ENCODE results near the gene GLRX3. TPM values are rescaled to one million over a fixed set of nuclear protein-coding genes. Genes with fewer than 3 reads are reported as not detected.

The GLRX3 gene
- total and polyA plus RNA-seq, 3 experiments from 2014 or later: 78.6 to 169 (median 155) TPM

- Mint-ChIP-seq H3K4me3 (peak overlapping the region in 1 of 7 donors; percentile 48), H3K27ac (peak overlapping the region in 2 of 8 donors; percentile 10 to 13), H3K9me3 (no peaks in the 10 kb centered on the region), H3K27me3 (peaks cover 19 to 41% of the 10 kb centered on the region in 2 donors), H3K36me3 (no peaks in the 10 kb centered on the region), H3K4me1 (peaks cover 6 to 10% (median 6%) of the 10 kb centered on the region in 3 donors)
- peak; percentile 36 to 68 (median 47) for DNase-seq
- H3K27me3 ChIP-seq (ENCODE audit: insufficient read depth, low read length, poor library complexity, severe bottlenecking): peaks cover 7% of the 10 kb centered on the region
- H3K4me3 ChIP-seq (ENCODE audit: low read length): no peak overlapping the region
- POLR2A ChIA-PET: interaction anchor here (1.5 kb wide), 1 partner anchor 16 kb away, joined by 4 read pairs; the partner anchor contains the start of gene C10orf143
- H3K36me3 ChIP-seq (ENCODE audit: insufficient read depth, low read length): no peaks in the 10 kb centered on the region
- CTCF ChIA-PET: interaction anchor here (0.9 to 3.2 kb wide), 12 partner anchors 9 to 1915 kb away, joined by 3 to 34 read pairs (median 6); partner anchors contain the start of genes C10orf143 and GLRX3
- peaks cover 4% of the 10 kb centered on the region for H3K4me1 ChIP-seq (ENCODE audit: insufficient read depth, low read length)
- no peak overlapping the region for H3K27ac ChIP-seq (ENCODE audit: low read depth, low read length)
- H3K9me3 ChIP-seq (ENCODE audit: low read length): no peaks in the 10 kb centered on the region
Observed at GRCh38 chr10:130127364-130128061, 8.7 kb upstream of the GLRX3 start.

GRCh38 chr10:130128062-130128781, 8.0 kb upstream of the GLRX3 start:
- Mint-ChIP-seq H3K36me3 (no peaks in the 10 kb centered on the region), H3K4me1 (peaks cover 6 to 10% (median 6%) of the 10 kb centered on the region in 3 donors), H3K27me3 (peaks cover 20 to 41% of the 10 kb centered on the region in 2 donors), H3K9me3 (no peaks in the 10 kb centered on the region), H3K4me3 (no peak overlapping the region), H3K27ac (peak overlapping the region in 1 of 8 donors; percentile 13)
- H3K9me3 ChIP-seq (ENCODE audit: low read length): no peaks in the 10 kb centered on the region
- H3K4me1 ChIP-seq (ENCODE audit: insufficient read depth, low read length): peaks cover 4% of the 10 kb centered on the region
- DNase-seq: no peak
- POLR2A ChIA-PET: interaction anchor here (1.5 kb wide), 1 partner anchor 17 kb away, joined by 4 read pairs; the partner anchor contains the start of gene C10orf143
- no peak overlapping the region for H3K27ac ChIP-seq (ENCODE audit: low read depth, low read length)
- H3K27me3 ChIP-seq (ENCODE audit: insufficient read depth, low read length, poor library complexity, severe bottlenecking): peaks cover 7% of the 10 kb centered on the region
- no peaks in the 10 kb centered on the region for H3K36me3 ChIP-seq (ENCODE audit: insufficient read depth, low read length)
- H3K4me3 ChIP-seq (ENCODE audit: low read length): no peak overlapping the region
- CTCF ChIA-PET: interaction anchor here (0.8 to 3.2 kb wide), 11 partner anchors 8 to 1916 kb away, joined by 3 to 34 read pairs (median 6); partner anchors contain the start of genes C10orf143 and GLRX3

GRCh38 chr10:130128922-130129321, 7.3 kb upstream of the GLRX3 start:
- Histone ChIP-seq H3K9me3 (ENCODE audit: low read length) (no peaks in the 10 kb centered on the region), H3K27me3 (ENCODE audit: insufficient read depth, low read length, poor library complexity, severe bottlenecking) (peaks cover 7% of the 10 kb centered on the region), H3K4me1 (ENCODE audit: insufficient read depth, low read length) (peaks cover 4% of the 10 kb centered on the region), H3K36me3 (ENCODE audit: insufficient read depth, low read length) (no peaks in the 10 kb centered on the region), H3K4me3 (ENCODE audit: low read length) (no peak overlapping the region), H3K27ac (ENCODE audit: low read depth, low read length) (no peak overlapping the region)
- CTCF ChIA-PET: interaction anchor here (0.8 to 3.2 kb wide), 9 partner anchors 8 to 1917 kb away, joined by 3 to 34 read pairs (median 5); partner anchors contain the start of genes C10orf143 and GLRX3
- no peak overlapping the region for H3K27ac Mint-ChIP-seq
- H3K36me3 Mint-ChIP-seq: no peaks in the 10 kb centered on the region
- peaks cover 20 to 40% of the 10 kb centered on the region in 2 donors for H3K27me3 Mint-ChIP-seq
- no peak for DNase-seq
- POLR2A ChIA-PET: no interaction called here
- no peaks in the 10 kb centered on the region for H3K9me3 Mint-ChIP-seq
- H3K4me1 Mint-ChIP-seq: peaks cover 6 to 10% (median 6%) of the 10 kb centered on the region in 3 donors
- no peak overlapping the region for H3K4me3 Mint-ChIP-seq

- POLR2A ChIA-PET: interaction anchor here (2.9 kb wide), 1 partner anchor 25 kb away, joined by 69 read pairs; the partner anchor contains the start of gene C10orf143
- no peak for DNase-seq
- Mint-ChIP-seq H3K4me3 (peak overlapping the region; percentile 87 to 98 (median 91)), H3K27ac (peak overlapping the region in 6 of 8 donors; percentile 47 to 97 (median 78)), H3K9me3 (no peaks in the 10 kb centered on the region), H3K4me1 (peaks cover 31 to 45% (median 42%) of the 10 kb centered on the region in 3 donors), H3K27me3 (peaks cover 11 to 22% of the 10 kb centered on the region in 2 donors), H3K36me3 (peaks cover 0 to 11% (median 3%) of the 10 kb centered on the region in 3 donors)
- Histone ChIP-seq H3K27ac (ENCODE audit: low read depth, low read length) (peak overlapping the region; percentile 70), H3K4me1 (ENCODE audit: insufficient read depth, low read length) (peaks cover 34% of the 10 kb centered on the region), H3K4me3 (ENCODE audit: low read length) (peak overlapping the region; percentile 73), H3K27me3 (ENCODE audit: insufficient read depth, low read length, poor library complexity, severe bottlenecking) (peaks cover 3% of the 10 kb centered on the region), H3K9me3 (ENCODE audit: low read length) (no peaks in the 10 kb centered on the region), H3K36me3 (ENCODE audit: insufficient read depth, low read length) (no peaks in the 10 kb centered on the region)
- CTCF ChIA-PET: interaction anchor here (0.8 to 6.6 kb wide), 3 partner anchors 8 to 249 kb away, joined by 3 to 65 read pairs (median 5); partner anchors contain the start of gene C10orf143
Observed at GRCh38 chr10:130135676-130136225, 440 bp upstream of the GLRX3 start.

GRCh38 chr10:130137090-130137448, 878 bp downstream of the GLRX3 start:
- Histone ChIP-seq H3K9me3 (ENCODE audit: low read length) (no peaks in the 10 kb centered on the region), H3K27ac (ENCODE audit: low read depth, low read length) (peak overlapping the region; percentile 70), H3K4me3 (ENCODE audit: low read length) (peak overlapping the region; percentile 73), H3K4me1 (ENCODE audit: insufficient read depth, low read length) (peaks cover 47% of the 10 kb centered on the region), H3K27me3 (ENCODE audit: insufficient read depth, low read length, poor library complexity, severe bottlenecking) (no peaks in the 10 kb centered on the region), H3K36me3 (ENCODE audit: insufficient read depth, low read length) (no peaks in the 10 kb centered on the region)
- peaks cover 5 to 12% of the 10 kb centered on the region in 2 donors for H3K27me3 Mint-ChIP-seq
- POLR2A ChIA-PET: interaction anchor here (2.9 kb wide), 1 partner anchor 26 kb away, joined by 69 read pairs; the partner anchor contains the start of gene C10orf143
- H3K4me3 Mint-ChIP-seq: peak overlapping the region; percentile 87 to 96 (median 88)
- H3K36me3 Mint-ChIP-seq: peaks cover 0 to 16% (median 4%) of the 10 kb centered on the region in 3 donors
- H3K27ac Mint-ChIP-seq: peak overlapping the region; percentile 45 to 88 (median 76)
- H3K9me3 Mint-ChIP-seq: no peaks in the 10 kb centered on the region
- DNase-seq: no peak
- CTCF ChIA-PET: interaction anchor here (1.6 to 6.6 kb wide), 2 partner anchors 9 to 26 kb away, joined by 5 to 65 read pairs; partner anchors contain the start of gene C10orf143
- H3K4me1 Mint-ChIP-seq: peaks cover 41 to 58% (median 55%) of the 10 kb centered on the region in 3 donors

- H3K36me3 ChIP-seq (ENCODE audit: insufficient read depth, low read length): no peaks in the 10 kb centered on the region
- peaks cover 0 to 8% of the 10 kb centered on the region in 2 donors for H3K27me3 Mint-ChIP-seq
- peak overlapping the region; percentile 73 for H3K4me3 ChIP-seq (ENCODE audit: low read length)
- H3K4me1 ChIP-seq (ENCODE audit: insufficient read depth, low read length): peaks cover 53% of the 10 kb centered on the region
- no peaks in the 10 kb centered on the region for H3K9me3 Mint-ChIP-seq
- H3K27ac ChIP-seq (ENCODE audit: low read depth, low read length): peak overlapping the region; percentile 70
- no peaks in the 10 kb centered on the region for H3K9me3 ChIP-seq (ENCODE audit: low read length)
- H3K27ac Mint-ChIP-seq: peak overlapping the region in 7 of 8 donors; percentile 28 to 88 (median 84)
- DNase-seq: no peak
- POLR2A ChIA-PET: interaction anchor here (2.9 kb wide), 1 partner anchor 27 kb away, joined by 69 read pairs; the partner anchor contains the start of gene C10orf143
- no peaks in the 10 kb centered on the region for H3K27me3 ChIP-seq (ENCODE audit: insufficient read depth, low read length, poor library complexity, severe bottlenecking)
- peaks cover 49 to 66% (median 63%) of the 10 kb centered on the region in 3 donors for H3K4me1 Mint-ChIP-seq
- peak overlapping the region; percentile 87 to 96 (median 88) for H3K4me3 Mint-ChIP-seq
- H3K36me3 Mint-ChIP-seq: peaks cover 0 to 24% (median 9%) of the 10 kb centered on the region in 3 donors
- CTCF ChIA-PET: interaction anchor here (1.0 to 6.6 kb wide), 2 partner anchors 10 to 27 kb away, joined by 3 to 65 read pairs; partner anchors contain the start of gene C10orf143
Observed at GRCh38 chr10:130137659-130138478, 1.7 kb downstream of the GLRX3 start.

Measured in CD8-positive, alpha-beta memory T cell (primary cell).